GM12875 (cell line): Measurements from ENCODE around the gene ZNF329.

Experiments used
- H3K4me3 ChIP-seq: one replicate; pipeline ENCODE4 v1.5.1; 2011; ENCODE audit warnings: low read depth, low read length, control low read depth
- CTCF ChIP-seq: IDR thresholded peaks from 2 replicates; pipeline ENCODE4 v1.5.1; 2011; ENCODE audit warnings: low read depth, mild to moderate bottlenecking, control low read depth, inconsistent platforms, low read length, moderate library complexity, borderline replicate concordance; ENCODE audit not compliant: insufficient read depth

ZNF329 gene

DNA sequence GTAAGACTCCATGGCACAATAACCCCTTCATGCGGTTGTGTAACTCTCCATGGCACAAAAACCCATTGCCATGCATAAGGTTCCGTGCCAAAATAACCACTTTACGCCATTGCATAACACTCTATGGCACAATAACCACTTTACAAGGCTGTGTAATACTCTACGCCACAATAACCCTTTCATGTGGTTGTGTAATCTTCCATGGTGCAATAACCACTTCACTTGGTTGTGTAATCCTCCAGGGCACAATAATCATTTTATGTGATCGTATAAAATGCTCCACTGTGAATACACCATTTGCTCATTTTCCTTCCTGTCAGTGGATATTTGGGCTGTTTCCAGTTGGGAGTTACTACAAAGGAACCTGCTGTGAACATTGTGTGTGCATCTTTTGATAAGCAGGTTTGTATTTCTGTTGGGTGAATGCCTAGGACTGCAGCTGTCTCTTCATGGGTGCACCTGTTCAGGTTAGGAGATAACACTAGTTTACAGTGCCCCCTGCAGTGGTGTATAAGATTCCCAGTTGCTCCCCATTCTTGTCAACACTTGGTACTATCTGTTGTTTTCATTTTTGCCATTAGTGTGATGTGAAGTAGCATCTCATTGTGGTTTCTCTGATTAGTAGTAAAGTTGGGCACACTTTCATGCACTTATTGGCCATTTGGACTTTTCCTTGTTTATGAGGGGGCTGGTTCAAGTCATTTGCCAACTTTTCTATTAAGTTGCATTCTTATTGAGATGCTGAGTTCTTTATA is 31.4 kb downstream of the ZNF329 start:
- TF ChIP-seq CTCF: no peak
- no peak overlapping the region for H3K4me3 ChIP-seq

DNA sequence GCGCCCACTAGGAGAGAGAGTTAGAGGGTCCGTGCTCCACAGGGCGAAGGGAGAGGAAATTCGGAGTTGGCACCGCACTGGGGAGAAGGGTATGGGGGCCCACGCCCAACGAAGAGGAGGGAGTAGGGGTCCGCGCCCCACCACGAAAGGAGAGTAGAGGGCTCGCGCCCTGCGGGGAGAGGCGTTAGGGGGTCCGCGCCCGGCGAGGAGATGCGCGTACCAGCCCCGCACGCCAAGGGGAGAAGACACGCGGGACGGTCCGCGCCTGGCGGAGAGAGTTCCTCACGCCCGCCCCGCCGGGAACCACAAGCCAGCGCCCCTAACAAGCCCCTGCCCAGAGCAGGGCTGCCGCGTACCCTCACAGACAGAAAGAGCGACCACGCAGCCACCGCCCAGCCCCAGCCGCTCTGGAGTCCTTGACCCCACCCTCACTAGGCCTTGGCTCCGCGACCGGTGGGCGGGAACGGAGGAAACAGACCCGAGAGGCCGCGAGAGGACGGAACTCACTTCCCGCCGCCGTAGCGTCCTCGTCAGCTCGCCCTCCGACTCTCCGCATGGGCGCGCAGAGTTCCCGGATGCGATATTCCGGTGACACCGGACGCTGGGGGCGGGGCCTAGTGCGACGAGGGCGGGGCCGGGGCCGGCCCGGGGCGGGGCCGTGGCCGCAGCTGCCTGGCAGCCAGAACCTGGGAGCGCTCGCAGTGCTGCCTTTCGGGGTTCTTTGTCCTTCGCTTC is 32.6 kb downstream of the ZNF329 start:
- no peak for TF ChIP-seq CTCF
- H3K4me3 ChIP-seq: no peak overlapping the region

DNA sequence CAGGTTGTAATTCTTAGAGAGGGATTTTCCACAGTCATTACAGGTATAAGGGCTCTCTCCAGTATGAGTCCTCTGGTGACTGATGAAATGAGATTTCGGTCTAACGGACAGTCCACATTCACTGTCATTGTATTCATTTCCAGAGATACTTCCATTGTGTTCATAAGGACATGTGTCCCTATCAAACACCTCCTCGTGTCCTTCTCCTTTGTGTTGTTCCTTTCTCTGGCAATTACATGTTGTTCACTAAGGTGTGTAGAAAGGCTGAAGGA is 42.1 kb downstream of the ZNF329 start:
- no peak for TF ChIP-seq CTCF

GRCh38 chr19:58107778-58108545 is 42.6 kb downstream of the ZNF329 start:
- H3K4me3 ChIP-seq: no peak overlapping the region
- no peak for TF ChIP-seq CTCF

More for the DNA sequence above, 42.1 kb downstream of the ZNF329 start:
- no peak overlapping the region for H3K4me3 ChIP-seq

DNA sequence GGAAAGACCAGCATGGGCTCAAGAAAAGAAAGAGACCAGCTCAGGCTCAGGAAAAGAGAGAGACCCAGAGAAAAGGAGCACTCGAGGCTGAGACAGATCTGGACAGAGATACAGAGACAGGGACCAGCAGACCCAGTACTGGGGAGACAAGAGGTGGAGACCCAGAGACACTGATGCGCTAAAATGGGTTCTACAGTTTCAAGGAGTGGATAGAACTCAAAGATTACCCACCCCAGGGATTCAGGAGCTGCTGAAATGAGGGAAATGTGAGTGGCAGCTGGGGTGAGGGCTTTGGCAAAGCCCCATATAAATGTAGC is 51.9 kb downstream of the ZNF329 start:
- H3K4me3 ChIP-seq: no peak overlapping the region

DNA sequence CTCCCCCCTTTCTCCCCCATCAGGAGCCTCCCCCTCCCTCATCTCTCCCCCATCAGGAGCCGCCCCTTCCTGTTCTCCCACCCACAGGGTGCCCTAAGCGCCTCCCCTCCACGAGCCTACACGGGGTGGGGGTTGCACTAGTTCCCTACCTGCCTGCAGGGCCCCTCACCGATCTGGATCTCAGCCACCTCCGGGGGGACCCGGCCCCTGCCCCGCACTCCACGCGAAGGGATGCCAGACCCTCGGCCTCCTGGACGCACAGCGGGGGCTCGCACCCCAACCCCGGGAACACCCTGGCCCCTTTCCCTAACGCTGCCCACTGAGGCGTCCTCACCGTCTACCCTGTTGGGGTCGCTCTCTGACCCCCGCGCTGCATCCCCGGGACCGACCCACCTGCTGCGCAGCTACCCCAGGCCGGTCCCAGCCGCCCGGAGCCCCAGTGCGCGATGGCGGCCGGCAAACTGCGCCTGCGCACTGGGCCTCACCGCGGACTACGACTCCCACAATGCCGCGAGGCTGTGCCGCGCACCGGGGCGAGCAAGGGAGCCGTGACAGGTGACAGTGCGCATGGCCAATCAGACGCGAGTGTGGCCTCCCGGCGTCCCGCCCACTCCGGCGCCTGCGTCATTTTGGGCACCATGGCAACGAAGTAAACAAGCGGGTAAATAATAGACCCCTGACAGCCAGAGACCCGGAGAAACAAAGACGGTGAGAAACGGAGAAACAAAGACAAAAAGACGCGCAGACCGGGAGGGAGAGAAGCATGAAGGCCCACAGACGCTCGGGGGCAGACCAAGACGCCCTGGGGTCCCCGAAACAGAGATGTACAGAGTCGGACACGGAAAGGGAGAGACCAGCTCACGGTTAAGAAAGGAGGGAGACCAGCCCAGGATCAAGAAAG is 52.6 kb downstream of the ZNF329 start, which contains the start of gene ZSCAN18:
Gene ZSCAN18, minus strand, starts transcription at position 451 of the 901 bp plus-strand sequence. CDS start 7,964 bp downstream, outside the sequence.
- no peak within 1 kb of the TSS for H3K4me3 ChIP-seq
- TF ChIP-seq CTCF: no peak

More for the DNA sequence above, 51.9 kb downstream of the ZNF329 start:
- no peak for TF ChIP-seq CTCF
